B cell (primary cell): ENCODE results near the gene MDC1.
"Not testable (repeated sequence)": the region's sequence is repeated elsewhere in the genome, so short reads cannot be mapped to it uniquely, and the experiment has no call there.

Experiments used
- CTCF ChIP-seq: fragments of 200-600 bp; IDR thresholded peaks from one replicate; pipeline ENCODE4 v1.8.0; 2022; ENCODE audit warnings: antibody characterized with exemption, mild to moderate bottlenecking
- EZH2 ChIP-seq: IDR thresholded peaks from 2 replicates; pipeline ENCODE4 v1.6.1; 2012; ENCODE audit warnings: borderline replicate concordance, low read depth, mild to moderate bottlenecking, moderate library complexity, low read length; ENCODE audit not compliant: insufficient read depth, poor library complexity, severe bottlenecking

- not testable (repeated sequence) for TF ChIP-seq CTCF, EZH2
These were observed 59.2 kb downstream of the MDC1 start for GRCh38 chr6:30657922-30658321.
